Activated naive CD8-positive, alpha-beta T cell treated with anti-CD3 and anti-CD28 coated beads, Interleukin-2, amount 50 U/mL, for 16 hours (primary cell): ENCODE data around the gene MYO1C.
"Not testable (repeated sequence)": the region's sequence is repeated elsewhere in the genome, so short reads cannot be mapped to it uniquely, and the experiment has no call there.

Source experiments
- DNase-seq: peaks from one replicate; pipeline ENCODE4 v3.0.0-alpha.2; 2020; ENCODE audit warnings: low read depth, low spot score

Gene MYO1C, protein sequence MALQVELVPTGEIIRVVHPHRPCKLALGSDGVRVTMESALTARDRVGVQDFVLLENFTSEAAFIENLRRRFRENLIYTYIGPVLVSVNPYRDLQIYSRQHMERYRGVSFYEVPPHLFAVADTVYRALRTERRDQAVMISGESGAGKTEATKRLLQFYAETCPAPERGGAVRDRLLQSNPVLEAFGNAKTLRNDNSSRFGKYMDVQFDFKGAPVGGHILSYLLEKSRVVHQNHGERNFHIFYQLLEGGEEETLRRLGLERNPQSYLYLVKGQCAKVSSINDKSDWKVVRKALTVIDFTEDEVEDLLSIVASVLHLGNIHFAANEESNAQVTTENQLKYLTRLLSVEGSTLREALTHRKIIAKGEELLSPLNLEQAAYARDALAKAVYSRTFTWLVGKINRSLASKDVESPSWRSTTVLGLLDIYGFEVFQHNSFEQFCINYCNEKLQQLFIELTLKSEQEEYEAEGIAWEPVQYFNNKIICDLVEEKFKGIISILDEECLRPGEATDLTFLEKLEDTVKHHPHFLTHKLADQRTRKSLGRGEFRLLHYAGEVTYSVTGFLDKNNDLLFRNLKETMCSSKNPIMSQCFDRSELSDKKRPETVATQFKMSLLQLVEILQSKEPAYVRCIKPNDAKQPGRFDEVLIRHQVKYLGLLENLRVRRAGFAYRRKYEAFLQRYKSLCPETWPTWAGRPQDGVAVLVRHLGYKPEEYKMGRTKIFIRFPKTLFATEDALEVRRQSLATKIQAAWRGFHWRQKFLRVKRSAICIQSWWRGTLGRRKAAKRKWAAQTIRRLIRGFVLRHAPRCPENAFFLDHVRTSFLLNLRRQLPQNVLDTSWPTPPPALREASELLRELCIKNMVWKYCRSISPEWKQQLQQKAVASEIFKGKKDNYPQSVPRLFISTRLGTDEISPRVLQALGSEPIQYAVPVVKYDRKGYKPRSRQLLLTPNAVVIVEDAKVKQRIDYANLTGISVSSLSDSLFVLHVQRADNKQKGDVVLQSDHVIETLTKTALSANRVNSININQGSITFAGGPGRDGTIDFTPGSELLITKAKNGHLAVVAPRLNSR

DNA sequence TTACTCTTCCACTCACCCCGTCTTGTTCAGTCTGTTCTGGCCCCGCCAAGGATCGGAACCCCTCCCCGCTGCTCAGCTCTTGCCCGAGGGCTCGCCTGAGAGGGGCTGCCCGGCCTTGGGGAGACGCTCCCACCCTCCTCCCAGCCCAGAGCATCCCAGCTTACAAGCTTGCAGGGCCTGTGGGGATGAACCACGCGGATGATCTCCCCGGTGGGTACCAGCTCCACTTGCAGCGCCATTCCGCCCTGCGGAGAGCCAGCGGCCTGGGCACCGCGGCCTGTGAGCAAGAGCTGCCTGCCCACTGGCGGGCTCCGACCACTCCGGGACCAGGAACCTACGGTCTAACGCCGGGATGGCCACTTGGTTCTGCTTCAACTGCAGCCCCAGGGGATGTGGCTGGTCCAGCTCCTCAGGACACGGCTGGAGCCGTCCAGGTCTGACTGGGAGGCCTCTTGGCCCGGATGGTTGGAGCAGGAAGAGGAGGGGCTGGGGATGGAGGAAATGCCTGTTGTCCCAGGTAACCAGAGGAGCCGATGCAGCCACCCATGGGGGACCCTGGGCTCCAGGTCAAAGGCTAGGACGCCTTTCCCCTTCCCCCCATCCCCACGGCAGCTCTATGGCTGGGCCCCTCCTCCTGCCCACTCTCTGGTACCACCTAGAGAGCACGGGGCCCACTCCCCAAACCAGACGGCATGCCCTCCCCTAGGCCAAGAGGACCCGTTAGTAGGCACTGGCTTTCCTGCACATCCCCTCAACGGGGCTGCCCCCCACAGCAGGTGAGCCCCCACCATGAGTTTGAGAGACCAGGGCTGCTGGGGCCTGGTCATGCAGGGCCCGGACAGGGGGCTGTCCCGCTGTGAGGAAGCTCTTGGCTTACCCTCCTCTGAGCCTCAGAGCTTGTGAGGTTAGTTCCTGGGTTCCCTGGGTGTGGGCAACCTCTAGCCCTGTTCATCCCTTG, at the start of gene MYO1C:
MYO1C (minus strand) TSS at position 438 of the 958 bp plus-strand sequence; CDS start at position 239, 199 bp downstream.
- DNase-seq = no peak

DNA sequence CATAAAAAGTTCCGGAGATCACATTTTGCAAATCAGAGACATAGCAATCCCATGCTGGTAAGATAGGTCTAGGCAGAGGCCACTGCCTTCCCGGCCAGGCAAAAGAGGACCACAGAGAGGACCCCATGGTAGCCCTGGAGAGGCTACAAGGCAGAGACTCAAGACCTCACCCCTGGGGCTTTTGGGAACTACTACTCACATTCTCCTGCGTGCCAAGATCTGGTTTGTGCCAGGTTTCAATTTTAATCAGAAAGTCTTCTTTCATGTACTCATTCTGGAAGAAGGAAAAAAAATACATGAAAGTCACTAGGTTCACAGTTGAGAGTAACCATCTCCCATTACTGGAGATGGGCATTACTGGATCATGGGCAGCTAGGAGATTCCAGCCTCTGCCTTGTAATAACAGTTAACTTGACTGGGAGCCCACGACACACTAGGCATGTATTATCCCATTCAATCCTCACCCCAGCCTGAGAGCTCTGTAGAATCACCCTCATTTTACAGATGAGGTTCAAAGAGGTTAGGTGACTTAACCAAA, 49.0 kb upstream of the MYO1C start:
- no peak for DNase-seq

DNA sequence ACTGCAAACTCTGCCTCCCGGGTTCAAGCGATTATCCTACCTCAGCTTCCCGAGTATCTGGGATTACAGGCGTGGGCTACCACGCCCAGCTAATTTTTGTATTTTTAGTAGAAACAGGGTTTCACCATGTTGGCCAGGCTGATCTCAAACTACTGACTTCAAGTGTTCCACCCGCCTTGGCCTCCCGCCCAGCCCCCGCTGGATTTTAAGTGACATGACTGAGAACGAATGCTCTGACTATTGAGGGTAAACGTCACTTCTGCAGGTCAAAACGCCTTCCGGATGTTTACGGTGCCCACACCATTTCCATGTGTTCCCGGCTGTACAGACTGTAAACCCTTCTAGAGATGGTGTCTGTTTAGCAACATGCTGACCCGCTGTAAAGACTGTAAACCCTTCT, 47.3 kb upstream of the MYO1C start:
- no peak for DNase-seq

DNA sequence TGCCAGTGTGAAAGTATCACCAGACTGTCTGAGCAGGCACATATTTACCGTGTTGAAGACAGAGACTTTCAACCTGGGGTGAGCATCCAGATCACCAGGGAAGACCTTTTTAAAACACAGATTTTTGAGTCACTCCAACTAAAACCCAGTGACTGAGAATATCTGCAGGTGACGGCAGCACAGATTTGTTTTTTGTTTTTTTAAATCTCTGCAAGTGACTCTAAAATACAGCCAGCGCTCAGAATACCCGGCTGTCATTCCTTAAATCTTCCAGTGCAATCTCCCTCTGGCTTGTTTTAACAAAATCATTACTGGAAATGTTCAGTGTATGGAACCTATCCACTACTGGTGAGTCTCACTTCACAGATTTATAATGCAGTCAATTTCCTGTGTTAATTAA, 43.3 kb upstream of the MYO1C start:
- no peak for DNase-seq

DNA sequence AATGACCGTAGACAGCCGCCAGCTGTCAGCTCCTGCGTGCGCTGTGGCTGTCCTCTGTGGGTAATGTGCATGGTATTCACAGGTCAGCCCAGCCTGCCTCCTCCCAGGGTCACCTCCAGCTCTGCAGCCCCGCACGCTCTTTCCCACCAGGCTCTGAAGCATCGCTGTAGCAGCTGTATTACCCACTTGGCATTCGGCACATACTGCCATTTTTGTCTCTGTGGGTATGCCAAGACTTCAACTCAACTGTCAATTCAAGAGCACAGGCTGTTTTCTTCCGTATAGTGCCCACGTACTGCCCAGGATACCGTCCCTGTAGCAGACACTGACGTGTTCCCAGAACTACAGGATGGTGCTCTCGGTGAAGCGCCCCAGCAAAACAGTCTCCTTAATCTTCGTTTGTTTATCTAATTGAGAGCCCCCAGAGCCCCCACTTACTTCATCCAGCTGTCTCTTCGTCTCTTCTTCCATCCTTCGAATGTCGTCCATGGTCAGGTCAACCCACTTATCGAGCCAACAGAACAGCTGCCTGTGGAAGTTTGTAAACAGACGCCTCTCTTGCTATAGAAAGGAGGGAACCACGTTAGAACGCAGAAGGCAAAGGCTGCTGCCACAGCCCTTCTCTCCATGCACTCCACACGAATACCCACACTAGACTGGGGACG, 41.3 kb upstream of the MYO1C start:
- DNase-seq = no peak

DNA sequence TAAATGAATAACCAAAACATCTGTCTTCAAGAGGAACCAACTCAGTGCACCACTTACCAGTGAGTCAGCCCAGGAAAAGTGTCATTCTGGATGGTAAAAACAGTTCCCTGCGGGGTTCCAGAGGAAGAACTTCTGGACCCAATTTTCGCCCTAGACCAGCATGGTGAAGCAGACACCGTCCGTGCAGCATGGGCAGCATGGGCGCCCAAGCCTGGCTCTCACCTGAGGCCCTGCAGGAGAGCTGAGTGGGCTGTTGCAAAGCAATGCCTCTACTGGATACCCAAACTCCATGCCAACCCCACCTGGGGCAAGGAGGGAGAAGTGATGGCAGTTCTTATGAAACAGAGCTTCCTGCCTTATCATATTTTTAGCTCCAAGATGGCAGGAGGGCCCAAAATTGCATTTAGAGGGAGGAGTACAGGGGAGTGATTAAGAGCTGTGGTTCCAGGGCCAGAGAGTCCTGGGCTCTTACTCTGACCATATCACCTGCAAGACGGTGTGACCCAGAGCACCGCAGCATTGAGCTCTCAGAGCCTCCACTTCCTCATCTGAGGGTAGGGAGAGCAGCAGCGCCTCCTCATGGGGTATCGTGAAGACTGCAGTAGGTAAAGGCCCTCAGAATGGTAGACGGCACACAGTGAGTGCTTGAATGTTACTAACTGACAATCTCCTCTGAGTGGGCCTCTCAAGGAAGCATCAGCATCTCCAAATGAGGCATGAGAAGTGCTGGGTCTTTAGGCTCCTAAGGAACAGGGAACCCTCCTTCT, 40.5 kb upstream of the MYO1C start:
- DNase-seq = no peak

DNA sequence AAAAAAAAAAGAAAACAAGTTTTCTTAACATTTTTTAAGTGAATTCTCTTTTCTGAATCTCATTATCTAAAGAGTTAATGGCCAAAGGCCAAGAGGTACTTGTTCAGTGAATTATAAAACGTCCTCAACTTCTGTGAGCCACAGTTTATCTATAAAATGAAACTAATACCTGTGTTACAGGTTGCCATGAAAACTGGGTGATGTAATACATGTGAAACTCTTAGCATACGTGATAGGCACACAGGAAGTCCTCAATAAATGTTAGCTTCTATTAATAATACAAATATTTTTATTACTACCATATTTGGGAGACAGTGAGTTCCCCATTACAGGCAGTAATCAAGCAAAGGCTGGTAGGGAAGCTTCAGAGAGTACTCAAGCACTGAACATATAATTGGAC, 37.4 kb upstream of the MYO1C start:
- no peak for DNase-seq

DNA sequence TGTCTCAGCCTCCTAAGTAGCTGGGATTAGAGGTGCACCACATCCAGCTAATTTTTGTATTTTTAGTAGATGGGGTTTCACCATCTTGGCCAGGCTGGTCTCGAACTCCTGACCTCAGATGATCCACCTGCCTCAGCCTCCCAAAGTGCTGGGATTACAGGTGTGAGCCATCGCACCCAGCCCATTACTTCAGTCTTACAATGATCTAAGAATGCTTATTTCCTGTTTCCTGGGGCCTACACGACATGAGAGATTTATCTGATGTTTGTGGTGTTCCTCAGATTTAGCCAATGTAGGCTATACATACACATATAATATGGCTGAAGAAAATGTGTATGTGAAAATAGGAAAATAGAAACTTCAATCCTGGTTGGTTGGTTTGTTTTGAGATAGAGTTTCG, 34.4 kb upstream of the MYO1C start:
- not testable (repeated sequence) for DNase-seq

DNA sequence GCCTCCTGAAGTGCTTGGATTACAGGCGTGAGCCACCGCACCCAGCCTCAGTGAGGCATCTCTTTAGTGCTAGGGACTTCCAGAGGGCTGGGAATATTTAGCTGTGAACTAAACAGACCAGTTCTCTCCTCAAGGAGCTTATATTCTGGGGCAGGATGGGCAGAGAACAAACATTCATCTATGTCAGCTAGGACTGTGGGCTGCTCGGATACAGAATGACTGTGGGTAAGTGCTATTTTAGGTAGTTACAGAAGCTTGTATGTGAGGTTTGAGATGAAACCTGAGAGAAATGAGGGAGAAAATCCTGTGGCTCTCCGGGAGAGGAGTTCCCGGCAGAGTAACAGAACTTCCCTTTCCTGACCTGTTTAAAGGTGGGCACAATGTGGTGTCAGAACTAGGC, 30.1 kb upstream of the MYO1C start:
- no peak for DNase-seq

DNA sequence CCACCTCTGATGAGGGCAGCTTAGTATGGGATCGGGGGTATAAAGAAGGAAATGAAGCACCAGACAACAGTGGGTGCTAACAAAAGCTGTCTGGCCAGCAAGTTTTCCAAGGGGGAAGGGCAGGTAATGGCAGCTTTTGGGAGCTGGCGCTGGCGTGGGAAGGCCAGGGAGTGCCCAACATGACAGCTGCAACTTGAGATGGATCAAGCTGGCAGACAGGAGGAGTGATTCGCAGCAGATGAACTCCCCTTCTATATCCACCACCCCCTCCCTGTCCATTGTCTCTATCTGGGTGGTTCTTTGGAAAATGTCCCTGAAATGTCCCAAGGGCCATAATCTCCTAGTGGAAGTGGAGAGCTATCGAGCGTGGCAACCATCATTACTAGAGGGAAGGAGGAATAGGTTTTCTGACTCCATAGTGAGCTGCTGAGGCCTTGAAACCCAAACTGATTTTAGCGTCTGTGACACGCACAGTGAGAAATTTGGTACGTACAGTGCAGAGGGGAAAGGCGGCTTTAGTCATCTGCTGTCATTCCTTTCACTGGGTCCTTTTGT, 28.7 kb upstream of the MYO1C start:
- no peak for DNase-seq

DNA sequence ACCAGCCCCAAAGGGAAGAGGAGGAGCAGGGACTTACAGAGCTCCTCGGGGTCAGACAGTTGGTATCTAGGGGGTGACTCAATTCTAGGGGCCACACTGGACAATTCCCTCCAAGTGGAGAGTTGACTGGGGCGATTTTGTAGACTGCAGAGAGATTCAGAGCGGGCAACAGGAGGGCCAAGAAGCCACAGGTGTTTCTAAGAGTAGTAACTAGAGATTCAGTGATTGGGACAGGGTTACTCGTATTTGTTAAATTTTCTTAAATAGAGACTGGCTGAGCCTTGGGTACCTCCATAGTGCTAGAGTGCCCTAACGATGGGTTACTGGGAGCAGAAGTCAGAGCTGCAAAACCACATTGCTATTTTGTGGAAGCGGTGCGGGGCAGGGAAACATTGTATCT, 27.2 kb upstream of the MYO1C start:
- no peak for DNase-seq

DNA sequence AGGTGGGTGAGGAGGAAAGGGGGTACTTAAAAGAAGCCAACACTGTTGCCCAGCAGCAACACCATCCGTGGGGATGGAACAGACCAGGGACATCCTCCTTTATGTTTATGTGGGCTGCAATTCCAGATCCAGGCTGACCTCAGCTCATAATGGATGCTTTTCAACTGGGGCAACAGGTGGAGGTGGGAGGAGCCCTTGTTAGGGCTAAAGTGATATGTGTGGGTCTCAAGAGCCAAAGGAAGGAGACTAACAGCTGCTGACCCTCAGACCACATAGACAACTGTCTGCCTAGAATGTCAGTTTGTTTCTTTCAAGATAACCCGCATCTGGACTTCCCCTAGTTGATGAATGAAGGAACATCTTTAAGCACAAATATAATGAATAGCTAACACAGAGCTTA, 25.9 kb upstream of the MYO1C start:
- no peak for DNase-seq

DNA sequence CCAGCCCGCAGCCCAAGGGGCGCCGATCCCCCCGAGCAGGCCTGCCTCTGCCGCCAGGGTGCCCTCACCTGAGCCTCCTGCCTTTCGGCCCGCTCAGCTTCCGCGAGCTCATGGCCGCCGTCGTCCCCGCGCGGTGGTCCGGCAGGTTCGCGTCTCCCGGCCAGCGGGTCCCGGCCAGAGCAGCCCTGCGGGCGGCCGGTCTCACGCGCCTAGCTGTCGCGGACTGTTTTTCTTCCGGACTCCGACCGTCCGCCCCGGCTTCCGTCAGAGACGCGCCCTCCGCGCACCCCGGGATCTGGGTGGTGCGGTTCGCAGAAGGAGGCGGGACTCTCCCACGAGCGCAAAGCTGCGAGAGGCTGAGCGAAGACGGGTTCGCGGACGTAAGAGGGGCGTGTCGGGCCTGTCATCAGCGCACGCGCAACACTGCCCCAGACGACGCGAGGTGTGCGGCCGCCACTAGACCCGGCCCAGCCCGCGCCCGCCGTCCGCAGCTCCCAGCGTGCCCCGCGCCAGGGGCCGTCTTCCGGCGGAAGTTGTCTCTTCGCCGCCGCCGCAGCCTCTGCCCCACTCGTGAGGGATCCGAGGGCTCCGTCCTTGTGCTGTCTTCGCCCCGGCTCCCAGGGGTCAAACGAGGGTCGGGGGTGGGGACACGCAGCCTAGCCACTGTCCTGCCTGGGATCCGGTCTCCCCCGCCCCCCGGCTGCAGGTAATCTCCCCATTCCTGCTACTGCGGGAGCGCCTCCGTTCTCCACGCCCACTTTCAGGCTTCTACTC, 24.1 kb upstream of the MYO1C start, which contains the start of gene INPP5K:
INPP5K (minus strand) TSS at position 225 of the 774 bp plus-strand sequence; CDS start at position 112, 113 bp downstream.
- DNase-seq = peak; percentile 94

DNA sequence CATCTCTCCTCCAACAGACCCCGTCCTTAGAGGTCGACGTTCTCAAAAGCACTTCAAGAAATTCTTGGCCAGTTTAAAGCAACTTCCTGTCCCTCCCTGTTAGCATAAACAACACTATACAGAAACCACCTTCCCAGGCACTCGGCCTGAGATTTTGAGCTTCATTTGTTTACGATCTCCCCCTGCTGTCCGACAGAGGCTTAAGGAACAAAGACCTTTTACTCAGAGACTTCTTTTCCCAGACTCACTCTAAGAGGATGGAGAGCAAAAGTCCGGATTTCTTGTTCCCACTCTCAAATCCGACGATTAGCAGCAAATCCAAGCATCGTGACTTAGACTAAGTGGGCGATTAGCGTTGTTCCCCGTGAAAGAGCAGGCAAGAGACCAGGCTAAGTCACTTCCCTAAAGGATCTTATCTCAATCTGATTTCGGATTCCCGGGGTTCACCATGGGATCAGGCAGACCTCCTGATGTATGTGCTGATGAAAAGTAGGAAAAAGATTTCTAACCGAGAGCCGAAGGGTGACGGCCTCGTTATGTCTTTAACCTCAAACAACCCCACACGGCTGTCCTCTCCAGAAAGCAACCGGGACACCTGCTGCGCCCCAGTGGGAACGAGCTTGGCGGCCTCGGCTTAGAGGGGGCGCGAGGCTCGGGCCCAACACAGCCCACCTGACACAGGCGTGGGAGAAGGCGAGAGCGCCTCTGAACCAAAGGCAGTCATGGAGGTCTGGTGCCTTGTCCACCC, 23.3 kb upstream of the MYO1C start:
- no peak for DNase-seq

DNA sequence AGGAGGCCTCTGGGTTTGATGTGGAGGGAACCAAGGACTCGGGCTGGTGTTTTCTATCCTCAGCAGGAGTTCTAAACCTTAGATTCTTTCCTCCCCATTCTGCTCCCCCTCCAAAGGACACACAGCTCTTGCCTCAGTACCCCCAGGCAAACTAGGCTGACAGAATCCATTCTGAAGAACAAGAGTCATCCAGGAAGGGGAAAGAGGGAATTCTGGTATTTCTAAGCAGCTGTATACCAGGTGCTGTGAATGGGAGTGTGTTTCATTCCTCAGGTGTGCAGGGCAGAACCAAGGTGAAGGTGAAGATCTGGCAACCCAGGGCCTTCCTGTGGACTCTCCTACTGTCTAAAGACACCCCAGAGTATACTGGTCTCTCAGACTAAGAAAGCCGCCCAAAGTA, 19.9 kb upstream of the MYO1C start:
- no peak for DNase-seq

DNA sequence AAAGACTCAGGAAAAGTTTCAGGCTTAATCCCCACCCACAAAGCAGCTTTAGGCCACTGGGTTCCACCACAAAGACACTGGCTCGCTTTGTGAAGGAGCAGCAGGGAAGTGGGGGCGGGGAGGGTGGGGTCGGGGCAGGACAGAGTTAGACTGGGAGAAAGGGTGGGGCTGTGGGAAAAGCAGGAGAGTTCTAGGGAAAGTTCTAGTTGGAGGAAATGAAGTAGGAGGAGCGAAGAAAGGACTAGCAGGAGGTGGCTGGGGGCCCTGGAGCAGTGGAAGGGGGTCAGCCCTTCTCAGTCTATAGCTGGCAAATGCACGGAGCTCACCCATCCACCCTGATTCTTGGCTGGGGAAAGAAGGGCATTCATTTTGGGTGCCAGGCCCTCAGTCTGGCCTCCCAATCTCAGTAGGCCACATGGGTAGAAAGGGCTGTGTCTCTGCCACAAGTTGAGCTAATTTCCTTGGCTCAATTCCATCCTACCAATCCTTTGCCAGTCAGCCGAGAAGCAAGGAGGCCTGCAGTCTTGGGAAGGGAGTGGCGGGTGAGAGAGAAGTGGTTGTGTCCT, 19.4 kb upstream of the MYO1C start:
- DNase-seq = no peak

DNA sequence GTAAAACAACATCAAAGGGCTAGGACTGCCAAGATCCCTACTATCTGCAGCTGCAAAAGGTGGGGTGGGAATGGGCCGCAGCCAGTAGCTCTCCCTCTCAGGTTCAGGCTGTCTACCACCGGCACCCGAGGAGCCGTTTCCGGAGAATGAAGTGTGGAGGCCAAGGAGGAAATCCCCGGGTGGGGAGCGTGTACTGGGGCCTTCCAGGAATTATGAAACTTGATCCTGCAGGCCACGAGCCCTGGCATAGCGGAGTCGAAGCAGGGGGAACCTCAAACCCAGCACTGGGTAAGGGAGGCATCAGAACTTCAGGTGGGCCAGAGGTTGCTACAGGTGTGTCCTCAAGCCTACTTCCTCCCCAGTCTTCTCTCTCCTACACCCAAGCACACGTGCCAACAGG, 18.8 kb upstream of the MYO1C start:
- DNase-seq = no peak
